ENCODE measurements around the gene ASAP2. TPM values are rescaled to one million over a fixed set of nuclear protein-coding genes. Genes with fewer than 3 reads are reported as not detected.

ASAP2 gene
- total and polyA plus RNA-seq, 2 experiments from 2014 or later, result 8.5 to 16.7 TPM

- peak in 1 of 2 donors; percentile 88 for DNase-seq (ENCODE audit: low read depth in 1 of 2, low spot score in 1 of 2)
- no peaks in the 10 kb centered on the region for H3K36me3 ChIP-seq
- no peaks in the 10 kb centered on the region for H3K27me3 ChIP-seq
- H3K9me3 ChIP-seq (ENCODE audit: low read depth), result no peaks in the 10 kb centered on the region
- TF ChIP-seq CTCF (IDR thresholded peaks at IDR 0.05; ENCODE audit: low read depth, low read length), result no peak
- H3K4me3 ChIP-seq, result no peak overlapping the region
- peaks cover 16% of the 10 kb centered on the region for H3K4me1 ChIP-seq (ENCODE audit: low read depth)
- H3K27ac ChIP-seq, result no peak overlapping the region
Observed at GRCh38 chr2:9178904-9179571, 27.6 kb upstream of the ASAP2 start.

GRCh38 chr2:9179572-9180201, 26.9 kb upstream of the ASAP2 start:
- H3K36me3 ChIP-seq, result no peaks in the 10 kb centered on the region
- no peak overlapping the region for H3K27ac ChIP-seq
- H3K27me3 ChIP-seq, result no peaks in the 10 kb centered on the region
- H3K4me1 ChIP-seq (ENCODE audit: low read depth), result peaks cover 16% of the 10 kb centered on the region
- peak in 1 of 2 donors; percentile 87 for DNase-seq (ENCODE audit: low read depth in 1 of 2, low spot score in 1 of 2)
- no peak for TF ChIP-seq CTCF (IDR thresholded peaks at IDR 0.05; ENCODE audit: low read depth, low read length)
- no peaks in the 10 kb centered on the region for H3K9me3 ChIP-seq (ENCODE audit: low read depth)
- H3K4me3 ChIP-seq, result no peak overlapping the region

- no peak for TF ChIP-seq CTCF (IDR thresholded peaks at IDR 0.05; ENCODE audit: low read depth, low read length)
- H3K27me3 ChIP-seq, result no peaks in the 10 kb centered on the region
- no peaks in the 10 kb centered on the region for H3K36me3 ChIP-seq
- H3K4me1 ChIP-seq (ENCODE audit: low read depth), result peaks cover 9% of the 10 kb centered on the region
- H3K27ac ChIP-seq, result no peak overlapping the region
- no peaks in the 10 kb centered on the region for H3K9me3 ChIP-seq (ENCODE audit: low read depth)
- H3K4me3 ChIP-seq, result no peak overlapping the region
- DNase-seq (ENCODE audit: low read depth in 1 of 2, low spot score in 1 of 2), result no peak
Observed at GRCh38 chr2:9184361-9184760, 22.3 kb upstream of the ASAP2 start.

- Histone ChIP-seq H3K4me1 (ENCODE audit: low read depth) (peaks cover 12% of the 10 kb centered on the region), H3K27ac (no peak overlapping the region), H3K27me3 (no peaks in the 10 kb centered on the region), H3K9me3 (ENCODE audit: low read depth) (no peaks in the 10 kb centered on the region), H3K36me3 (no peaks in the 10 kb centered on the region), H3K4me3 (no peak overlapping the region)
- no peak for TF ChIP-seq CTCF (IDR thresholded peaks at IDR 0.05; ENCODE audit: low read depth, low read length)
- no peak for DNase-seq (ENCODE audit: low read depth in 1 of 2, low spot score in 1 of 2)
Observed at GRCh38 chr2:9187620-9188214, 18.9 kb upstream of the ASAP2 start.

GRCh38 chr2:9188823-9189222, 17.8 kb upstream of the ASAP2 start:
- no peaks in the 10 kb centered on the region for H3K27me3 ChIP-seq
- DNase-seq (ENCODE audit: low read depth in 1 of 2, low spot score in 1 of 2), result no peak
- no peaks in the 10 kb centered on the region for H3K36me3 ChIP-seq
- peaks cover 16% of the 10 kb centered on the region for H3K4me1 ChIP-seq (ENCODE audit: low read depth)
- H3K27ac ChIP-seq, result no peak overlapping the region
- no peaks in the 10 kb centered on the region for H3K9me3 ChIP-seq (ENCODE audit: low read depth)
- no peak overlapping the region for H3K4me3 ChIP-seq
- TF ChIP-seq CTCF (IDR thresholded peaks at IDR 0.05; ENCODE audit: low read depth, low read length), result no peak

Measured in cardiac muscle cell (in vitro differentiated cells and primary cell).